GM21528 (cell line): ENCODE data around the gene COL11A2.
A peak's percentile ranks its signal among the peaks of the same experiment; 100 is the strongest.

Experiments
- ATAC-seq: cut with Tn5 transposase; IDR thresholded peaks from one replicate; pipeline ENCODE4 v1.9.1; 2021; ENCODE audit warnings: mild to moderate bottlenecking, moderate library complexity; ENCODE audit not compliant: unreplicated experiment, low FRiP score

The COL11A2 gene

DNA sequence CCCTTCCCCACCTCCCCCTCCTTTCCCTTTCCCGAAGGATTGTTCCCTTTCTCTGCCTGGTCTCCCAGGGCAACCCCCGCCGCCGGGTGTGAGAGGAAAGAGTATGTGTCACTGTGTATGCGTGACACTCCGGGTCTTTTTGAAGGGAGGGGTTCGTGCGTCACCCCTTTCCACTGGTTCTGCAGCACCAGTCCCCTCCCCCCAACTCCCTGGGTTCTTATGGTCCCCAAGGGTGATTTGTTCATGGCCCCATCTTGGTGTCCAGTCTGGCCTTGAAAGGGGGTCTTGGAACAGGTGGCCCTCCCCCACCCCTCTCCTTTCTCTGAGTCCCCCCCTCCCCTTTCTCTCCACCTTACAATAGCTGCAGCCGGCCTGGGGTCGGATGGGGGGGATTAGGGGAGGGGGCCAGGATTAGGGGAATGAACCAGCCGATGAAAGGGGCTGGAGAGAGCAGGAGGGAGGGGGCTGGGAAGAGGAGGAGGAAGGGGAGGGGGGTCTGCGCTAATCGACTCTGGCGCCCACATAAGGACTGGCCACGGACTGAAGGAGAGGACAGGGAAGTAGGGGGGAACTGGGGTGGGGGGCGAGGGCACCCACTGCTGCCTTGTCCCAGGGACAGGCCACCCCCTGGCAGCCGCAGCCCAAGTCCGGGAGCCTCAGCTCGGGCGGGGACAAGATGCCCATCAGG, 14.7 kb upstream of the COL11A2 start:
- ATAC-seq: no peak

DNA sequence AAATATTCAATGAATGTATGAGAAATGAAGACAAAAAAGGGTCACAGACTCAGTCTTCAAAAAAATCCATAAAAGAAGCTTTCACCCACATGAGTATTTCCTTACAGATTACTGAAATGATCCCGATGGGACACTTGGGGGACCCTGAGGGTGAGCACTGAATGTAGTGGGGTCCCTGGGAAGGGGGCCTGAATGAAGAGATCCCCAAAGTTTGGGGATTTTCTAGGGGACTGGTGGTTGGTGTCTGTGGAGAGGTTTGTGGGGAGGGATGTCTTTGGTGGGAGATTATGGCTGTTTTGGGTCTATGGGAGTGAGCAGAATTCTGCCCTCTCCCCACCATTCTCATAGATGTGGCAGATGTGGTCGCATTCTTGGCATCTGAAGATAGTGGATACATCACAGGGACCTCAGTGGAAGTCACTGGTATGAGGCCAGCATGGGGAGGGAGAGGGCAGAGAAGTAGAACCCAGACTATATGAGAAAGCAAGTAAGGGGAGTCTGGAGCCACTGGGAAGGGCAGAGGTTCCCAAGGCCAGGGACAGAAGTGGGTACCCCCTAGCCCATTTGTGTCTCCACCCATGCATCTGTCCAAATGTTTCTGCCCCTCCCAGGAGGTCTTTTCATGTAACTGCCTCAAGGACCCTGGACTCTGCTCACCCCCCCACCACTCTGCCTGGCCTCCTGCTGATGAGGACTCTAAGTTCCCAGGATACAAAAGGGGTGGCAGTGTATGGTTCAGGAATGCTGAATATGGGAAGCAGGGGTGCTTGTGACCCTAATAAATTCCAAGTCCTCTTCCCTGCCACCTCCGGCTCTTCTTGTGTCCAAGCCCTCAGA, 14.0 kb upstream of the COL11A2 start:
- no peak for ATAC-seq

DNA sequence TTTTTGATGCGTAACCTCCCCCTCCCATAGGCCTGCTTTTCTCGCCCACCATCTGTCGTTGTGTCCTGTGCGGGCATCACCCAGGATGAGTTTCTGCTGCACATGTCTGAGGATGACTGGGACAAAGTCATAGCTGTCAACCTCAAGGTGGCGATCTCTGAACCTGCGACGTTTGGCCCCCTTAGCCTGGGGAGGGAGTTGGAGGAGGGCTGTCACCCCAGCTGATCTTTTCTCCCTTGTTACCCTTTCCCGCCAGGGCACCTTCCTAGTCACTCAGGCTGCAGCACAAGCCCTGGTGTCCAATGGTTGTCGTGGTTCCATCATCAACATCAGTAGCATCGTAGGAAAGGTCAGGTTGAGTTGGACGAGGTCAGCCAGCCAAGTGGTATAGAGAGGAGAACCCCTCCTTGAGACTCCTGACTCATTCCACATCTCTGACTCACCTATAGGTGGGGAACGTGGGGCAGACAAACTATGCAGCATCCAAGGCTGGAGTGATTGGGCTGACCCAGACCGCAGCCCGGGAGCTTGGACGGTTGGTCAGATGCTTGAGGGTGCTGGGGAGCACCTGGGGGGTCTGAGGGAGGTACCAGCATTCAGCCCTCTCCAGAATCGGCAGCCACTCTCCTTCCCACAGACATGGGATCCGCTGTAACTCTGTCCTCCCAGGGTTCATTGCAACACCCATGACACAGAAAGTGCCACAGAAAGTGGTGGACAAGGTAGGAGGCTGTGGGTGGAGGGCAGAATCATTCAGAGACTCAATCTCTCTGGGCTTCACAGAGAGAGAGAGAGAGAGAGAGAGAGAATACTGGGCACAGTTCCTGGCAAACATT, 13.1 kb upstream of the COL11A2 start:
- ATAC-seq: no peak

DNA sequence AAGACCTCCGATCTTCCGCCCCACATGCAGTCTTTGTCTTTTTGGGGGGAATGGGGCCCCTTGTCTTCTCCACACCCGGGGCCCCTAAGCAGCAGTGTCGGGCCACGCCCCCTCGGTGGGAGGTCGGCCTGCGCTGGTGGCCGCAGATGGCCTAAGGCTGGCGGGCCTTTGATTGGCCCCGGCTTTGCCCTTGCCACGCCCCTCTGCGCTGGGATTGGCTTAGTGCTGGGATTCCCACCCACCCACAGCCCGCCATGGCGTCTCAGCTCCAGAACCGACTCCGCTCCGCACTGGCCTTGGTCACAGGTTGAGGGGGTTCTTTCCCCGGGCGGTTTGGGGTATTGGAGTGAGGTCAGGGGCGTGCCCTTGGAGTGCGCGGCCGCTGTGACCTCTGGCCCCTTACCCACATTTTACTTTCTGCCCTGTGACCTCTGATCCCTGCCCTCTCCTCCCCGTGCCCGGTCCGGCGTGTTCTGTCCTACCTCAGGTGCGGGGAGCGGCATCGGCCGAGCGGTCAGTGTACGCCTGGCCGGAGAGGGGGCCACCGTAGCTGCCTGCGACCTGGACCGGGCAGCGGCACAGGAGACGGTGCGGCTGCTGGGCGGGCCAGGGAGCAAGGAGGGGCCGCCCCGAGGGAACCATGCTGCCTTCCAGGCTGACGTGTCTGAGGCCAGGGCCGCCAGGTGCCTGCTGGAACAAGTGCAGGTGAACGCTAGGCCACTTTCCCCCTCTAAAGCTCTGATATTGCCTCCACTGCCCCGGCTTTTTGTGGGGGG, 12.3 kb upstream of the COL11A2 start, which contains the start of gene HSD17B8:
Gene HSD17B8 (plus strand): TSS at position 241 of the 776 bp plus-strand sequence. CDS start 14 bp downstream, at position 255.
- ATAC-seq: no peak

DNA sequence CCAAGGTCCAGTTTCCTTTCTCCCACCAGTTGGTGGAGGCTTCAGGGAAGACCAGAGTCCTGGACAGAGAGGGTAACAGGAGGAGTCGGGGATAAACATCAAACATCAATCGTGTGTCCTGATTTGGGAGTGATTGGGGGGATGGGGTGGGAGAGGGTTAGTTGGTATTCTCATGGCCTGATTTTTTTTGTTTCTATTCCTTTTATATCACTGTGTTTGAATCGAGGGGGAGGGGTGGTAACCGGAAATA, 11.8 kb upstream of the COL11A2 start:
- no peak for ATAC-seq

DNA sequence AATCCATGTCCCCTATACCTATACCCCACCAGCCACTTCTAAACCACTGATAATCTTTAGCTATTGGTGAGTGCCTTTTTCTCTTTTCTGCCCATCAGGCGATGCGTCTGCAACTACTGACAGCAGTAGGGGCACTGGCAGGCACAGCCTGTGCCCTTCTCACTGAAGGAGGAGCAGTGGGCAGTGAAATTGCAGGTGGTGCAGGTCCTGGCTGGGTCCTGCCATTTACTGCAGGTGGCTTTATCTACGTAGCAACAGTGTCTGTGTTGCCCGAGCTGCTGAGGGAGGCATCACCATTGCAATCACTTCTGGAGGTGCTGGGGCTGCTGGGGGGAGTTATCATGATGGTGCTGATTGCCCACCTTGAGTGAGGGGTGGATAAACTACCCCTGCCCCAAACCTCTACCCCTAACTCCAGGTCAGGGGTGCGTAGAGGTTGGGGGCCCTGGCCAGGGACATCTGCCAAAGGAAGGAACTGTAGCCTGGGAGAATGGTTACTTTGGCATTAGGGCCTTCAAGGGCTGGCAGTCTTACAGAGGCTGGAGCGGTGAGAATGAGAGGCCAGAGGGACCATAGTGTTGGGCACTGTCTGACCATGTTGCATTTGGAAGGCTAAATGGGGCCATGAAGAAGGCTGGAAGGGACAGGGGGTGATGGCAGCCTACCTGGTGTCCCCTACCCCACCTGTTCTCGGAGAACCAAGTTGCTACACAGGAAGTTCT, 11.3 kb upstream of the COL11A2 start:
- no peak for ATAC-seq

DNA sequence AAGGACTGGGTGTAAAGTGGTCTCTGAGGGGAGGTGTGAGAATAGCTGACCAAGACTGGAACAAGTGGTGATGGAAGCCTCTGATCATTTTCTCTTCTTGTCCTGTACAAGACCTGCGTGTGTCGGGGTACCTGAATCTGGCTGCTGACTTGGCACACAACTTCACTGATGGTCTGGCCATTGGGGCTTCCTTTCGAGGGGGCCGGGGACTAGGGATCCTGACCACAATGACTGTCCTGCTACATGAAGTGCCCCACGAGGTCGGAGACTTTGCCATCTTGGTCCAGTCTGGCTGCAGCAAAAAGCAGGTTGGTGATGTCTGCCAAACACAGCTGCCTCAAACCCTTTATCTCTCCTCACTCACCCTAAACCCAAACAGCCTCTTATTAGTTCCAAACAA, 10.5 kb upstream of the COL11A2 start:
- ATAC-seq: no peak

DNA sequence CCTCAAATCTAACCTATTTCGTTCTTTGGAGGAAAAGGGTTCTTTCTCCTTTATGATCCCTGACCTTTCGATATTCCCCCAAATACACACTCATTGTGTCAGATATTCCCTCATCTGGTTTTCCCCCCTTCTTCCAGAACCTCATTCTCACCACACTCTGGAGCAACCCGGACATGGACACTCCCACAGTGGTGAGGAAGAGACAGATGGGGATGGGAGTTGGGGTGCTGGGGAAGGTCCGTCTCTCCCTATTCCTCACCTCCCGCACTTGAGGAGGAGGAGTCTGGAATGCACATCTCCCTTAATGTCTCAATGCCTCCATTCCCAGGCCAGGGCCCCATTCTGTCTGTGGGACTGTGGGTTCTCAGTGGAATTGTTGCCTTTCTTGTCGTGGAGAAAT, 9.7 kb upstream of the COL11A2 start:
- ATAC-seq: no peak

DNA sequence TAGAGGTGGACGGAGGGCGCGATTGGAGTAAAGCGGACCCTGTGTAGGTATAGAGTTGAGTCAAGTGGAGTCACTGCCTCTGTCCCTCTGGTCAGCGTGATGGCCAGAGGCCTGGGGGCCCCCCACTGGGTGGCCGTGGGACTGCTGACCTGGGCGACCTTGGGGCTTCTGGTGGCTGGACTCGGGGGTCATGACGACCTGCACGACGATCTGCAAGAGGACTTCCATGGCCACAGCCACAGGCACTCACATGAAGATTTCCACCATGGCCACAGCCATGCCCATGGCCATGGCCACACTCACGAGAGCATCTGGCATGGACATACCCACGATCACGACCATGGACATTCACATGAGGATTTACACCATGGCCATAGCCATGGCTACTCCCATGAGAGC, 8.9 kb upstream of the COL11A2 start:
- ATAC-seq: no peak

DNA sequence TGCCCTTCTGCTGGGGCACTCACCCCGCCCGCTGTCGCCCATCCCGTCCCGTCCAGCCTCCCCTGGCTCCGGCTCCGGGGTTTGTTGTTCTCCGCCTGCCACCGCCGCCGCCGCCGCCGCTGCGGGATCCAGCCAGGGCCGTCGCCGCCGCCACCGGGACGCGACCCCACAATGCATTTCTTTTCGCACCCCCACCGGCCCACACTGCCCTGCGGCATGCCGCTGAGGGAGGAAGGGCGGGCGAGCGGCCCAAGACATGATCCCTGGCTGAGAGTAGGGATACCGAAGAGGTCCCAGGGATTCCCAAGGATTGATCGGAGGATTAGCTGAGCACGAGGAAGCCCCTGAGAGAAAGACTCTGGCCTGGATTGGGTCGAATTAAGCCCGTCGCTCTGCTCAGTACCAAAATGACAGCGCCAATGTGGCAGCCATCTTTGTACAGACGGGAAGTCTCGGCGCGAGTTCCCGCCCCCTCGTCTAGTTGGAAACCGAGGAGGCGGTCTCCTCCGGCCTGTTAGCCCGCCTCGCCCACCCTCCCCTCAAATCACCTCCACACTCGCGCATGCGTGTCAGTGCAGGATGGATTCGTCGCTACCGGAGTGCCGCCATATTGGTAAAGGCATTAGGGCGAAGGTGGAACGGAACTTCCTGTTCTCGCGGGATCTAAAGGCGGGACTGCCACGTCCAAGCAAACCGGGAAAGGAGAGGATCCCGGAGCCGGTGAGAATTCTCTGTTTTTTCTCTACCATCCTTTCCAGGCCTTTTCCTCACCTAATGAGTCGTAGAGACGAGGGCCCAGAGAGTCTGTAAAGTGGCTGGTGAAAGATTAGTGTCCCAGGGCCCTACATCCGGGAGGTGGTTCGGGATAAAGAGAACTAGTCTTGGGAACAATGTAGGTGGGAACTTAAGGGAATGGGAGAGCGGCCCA, 8.2 kb upstream of the COL11A2 start, which contains the start of the genes RXRB and SLC39A7:
Gene RXRB (minus strand): TSS at position 447 of the 928 bp plus-strand sequence. CDS start 189 bp downstream, at position 258.
Gene SLC39A7 (plus strand): TSS at position 649 of the 928 bp plus-strand sequence. CDS start 379 bp downstream, outside the sequence.
- ATAC-seq: peak; percentile 53

DNA sequence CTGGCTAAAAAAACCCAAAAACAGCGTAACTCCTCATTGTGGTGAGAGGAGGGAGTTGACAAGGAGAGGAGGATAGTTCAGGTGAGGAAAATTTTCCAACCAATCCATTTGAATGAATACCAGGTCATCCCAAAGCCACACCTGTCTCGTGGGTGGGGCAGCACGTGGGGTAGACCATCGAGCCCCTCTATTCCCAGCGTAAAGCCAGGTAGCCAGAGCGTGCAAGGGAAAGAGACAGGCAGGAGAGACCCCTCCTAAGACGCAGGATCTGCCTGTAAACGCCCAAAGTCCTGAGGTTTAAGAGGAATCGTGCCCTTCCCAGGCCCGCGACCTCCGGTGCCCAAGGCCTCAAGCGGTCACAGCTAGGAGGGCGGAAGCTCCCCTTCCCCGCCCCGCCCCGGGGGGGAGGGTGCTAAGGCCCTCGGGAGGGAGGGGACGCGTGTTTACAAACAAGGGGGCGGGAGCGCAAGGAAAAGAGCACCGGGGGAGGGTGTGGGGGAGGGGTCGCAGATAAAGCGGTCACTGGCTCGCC, 7.5 kb upstream of the COL11A2 start:
- peak; percentile 26 for ATAC-seq

DNA sequence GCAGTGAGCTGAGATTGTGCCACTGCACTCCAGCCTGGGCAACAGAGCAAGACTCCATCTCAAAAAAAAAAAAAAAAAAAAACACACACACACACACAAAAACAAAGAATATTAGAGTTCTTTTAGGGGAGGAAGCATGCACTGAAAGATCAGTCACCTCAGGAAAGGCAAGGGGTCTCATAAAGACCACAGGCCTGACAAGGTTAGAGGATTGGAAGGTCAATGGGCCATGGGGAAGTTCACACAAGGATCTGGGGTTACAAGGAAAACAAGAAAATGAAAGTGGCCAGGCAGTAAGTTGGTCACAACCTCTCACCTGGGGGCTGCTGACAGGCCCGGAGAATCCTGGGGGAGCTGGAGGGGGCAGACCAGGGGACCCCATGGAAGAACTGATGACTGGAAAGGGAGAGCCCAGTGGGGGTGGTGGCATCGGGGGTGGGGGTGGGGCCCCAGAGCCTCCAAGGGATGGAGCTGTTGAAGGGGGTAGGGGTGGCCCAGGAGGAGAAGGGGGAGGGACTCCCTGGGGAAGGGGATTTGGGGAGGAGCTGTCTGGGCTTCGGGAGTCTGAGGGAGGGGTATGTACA, 6.7 kb upstream of the COL11A2 start:
- ATAC-seq: no peak

DNA sequence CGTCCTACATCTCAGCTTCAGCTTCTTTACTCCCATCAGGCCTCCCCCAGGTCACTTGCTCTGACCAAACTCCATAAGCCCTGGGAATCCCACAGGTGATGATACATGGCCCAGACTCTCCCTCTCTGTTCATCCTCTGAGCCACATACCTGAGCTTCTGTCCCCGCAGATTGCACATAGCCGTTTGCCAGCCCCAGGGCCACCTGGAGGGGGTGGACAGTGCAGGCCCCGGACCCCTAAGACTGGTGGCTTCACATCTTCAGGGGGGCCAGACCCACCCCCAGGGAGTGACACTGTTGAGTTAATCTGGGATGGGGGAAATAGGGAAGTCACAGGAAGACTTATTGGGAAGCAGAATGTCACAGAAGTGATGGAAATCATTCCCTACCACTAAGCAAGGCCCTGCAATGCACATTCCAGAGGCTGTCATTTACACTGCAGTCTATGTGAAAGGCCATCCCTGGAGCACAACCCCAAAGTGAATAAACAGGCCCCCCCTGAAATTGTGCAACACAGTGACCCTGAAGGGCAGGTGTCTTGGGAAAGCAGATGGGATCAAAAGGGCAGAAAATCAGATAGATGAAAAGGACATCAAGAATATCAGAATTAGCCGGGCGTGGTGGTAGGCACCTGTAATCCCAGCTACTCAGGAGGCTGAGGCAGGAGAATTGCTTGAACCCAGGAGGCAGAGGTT, 6.0 kb upstream of the COL11A2 start:
- no peak for ATAC-seq

DNA sequence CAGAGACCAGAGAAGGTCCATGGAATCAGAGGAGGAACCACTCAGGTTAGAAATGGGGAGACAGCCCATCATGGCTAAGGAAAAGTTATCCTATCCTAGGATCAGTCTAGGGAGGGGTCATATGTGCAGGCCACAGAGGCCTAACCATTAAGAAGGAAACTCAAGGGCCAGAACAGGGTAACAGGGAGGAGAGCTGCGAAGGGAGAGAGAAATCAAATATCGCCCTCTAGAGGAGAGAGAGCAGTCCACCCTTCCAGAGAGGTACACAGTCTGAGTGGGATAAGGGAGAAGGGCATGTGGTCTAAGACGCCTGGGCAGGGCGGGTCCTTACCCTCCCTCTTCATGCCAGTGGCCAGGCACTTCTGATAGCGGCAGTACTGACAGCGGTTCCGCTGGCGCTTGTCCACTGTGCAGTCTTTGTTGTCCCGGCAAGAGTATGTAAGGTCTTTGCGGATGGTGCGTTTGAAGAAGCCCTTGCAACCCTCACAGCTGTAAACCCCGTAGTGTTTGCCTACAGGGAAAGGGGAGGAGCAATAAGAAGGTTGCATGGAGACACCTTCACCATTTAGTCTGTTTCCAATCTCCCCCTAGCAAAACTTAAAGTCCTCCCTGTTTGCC, 5.3 kb upstream of the COL11A2 start:
- ATAC-seq: no peak

DNA sequence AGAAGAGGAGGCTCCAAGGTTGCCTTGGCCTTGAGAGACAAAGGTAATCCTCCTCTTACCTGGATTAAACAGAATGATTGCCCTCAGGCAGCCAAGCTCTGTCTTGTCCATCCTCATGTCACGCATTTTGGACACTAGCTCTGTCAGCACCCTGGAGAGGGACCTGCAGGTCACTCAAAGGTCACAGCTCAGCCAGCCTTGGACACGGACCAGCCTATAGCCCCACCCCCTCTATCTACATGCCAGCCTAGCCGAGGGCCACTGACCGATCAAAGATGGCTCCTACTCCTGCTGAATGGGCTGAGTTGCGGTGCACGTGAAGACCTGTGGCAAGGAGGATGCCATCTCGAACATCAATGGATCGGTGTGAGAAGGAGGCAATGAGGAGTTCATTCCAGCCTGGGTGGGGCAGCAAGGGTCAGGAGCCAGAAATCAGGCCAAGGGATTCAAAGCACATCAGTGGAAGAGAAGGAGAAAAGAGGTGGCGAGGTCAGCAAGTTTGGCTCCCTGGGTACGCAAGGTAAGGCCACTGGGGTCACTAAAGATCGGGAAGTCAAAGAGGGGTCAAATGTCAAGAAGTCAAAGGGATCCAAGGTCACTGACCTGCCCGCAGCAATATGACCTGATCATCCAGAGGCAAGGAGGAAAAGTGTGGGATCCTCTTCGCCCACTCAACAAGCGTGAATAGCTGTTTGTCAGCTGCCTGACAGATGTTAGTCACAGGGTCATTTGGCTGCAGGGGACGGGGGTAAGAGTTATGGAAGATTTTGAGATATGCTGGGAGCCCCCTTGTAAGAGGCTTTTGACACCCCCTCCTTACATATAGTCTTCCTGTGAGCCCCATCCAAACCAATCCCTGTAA, 3.3 kb upstream of the COL11A2 start:
- ATAC-seq: no peak

DNA sequence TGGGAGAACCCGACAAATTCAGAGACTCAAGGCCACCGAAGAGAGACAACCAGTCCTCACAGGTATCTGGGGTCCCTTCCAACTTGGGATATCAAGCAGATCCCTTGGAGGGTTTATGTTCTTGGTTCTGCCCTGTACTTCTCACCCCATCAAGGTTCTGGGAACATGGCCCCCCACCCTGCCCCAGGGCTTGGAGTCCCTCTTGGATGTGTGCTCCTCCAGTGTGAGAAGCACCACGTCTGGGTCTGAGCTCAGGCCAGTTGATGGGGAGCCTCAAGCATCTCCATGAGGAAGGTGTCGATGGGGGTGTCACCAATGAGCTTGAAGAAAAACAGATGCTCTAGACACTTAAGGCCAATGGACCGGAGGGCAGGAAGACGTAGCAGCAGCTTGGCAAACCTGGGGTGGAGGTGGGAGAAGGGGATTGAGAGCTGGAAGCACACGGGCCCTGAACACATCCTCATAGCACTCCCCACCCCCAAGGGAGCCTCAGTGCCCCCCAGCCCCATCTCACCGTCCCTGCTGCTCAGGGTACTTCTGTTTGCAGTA, 2.2 kb upstream of the COL11A2 start:
- ATAC-seq: no peak
